Liver (tissue), 9 donors: ENCODE measurements around the gene OR4E2. TPM values are rescaled to one million over a fixed set of nuclear protein-coding genes. Genes with fewer than 3 reads are reported as not detected.

ENCODE experiments used
- DNase-seq: peaks from one replicate; pipeline ENCODE4 v3.0.0-alpha.2; 2017; ENCODE audit warnings: low spot score
- H3K27ac ChIP-seq, 2 donors: one replicate each; pipeline ENCODE4 v1.7.0; 2013; ENCODE audit warnings: inconsistent platforms in 2 of 2, low read length in 2 of 2, control low read depth in 1 of 2, low read depth in 1 of 2, mild to moderate bottlenecking in 1 of 2
- H3K27me3 ChIP-seq, 4 donors: one replicate each; pipeline versions ENCODE4 v1.6.1 to v1.7.0; 2013; ENCODE audit warnings: low read length in 3 of 4, inconsistent platforms in 1 of 4, mild to moderate bottlenecking in 1 of 4, moderate library complexity in 1 of 4; ENCODE audit not compliant: control insufficient read depth in 4 of 4, insufficient read depth in 4 of 4
- H3K36me3 ChIP-seq, 4 donors: one replicate each; pipeline versions ENCODE4 v1.6.1 to v1.7.0; 2013; ENCODE audit warnings: low read length in 3 of 4, mild to moderate bottlenecking in 3 of 4, low read depth in 1 of 4, moderate library complexity in 1 of 4; ENCODE audit not compliant: control insufficient read depth in 4 of 4, insufficient read depth in 3 of 4
- H3K4me1 ChIP-seq, 4 donors: one replicate each; pipeline versions ENCODE4 v1.6.1 to v1.7.0; 2013; ENCODE audit warnings: low read length in 3 of 4, mild to moderate bottlenecking in 3 of 4, moderate library complexity in 1 of 4; ENCODE audit not compliant: control insufficient read depth in 4 of 4, insufficient read depth in 4 of 4
- H3K4me3 ChIP-seq, 3 donors: one replicate each; pipeline versions ENCODE4 v1.6.1 to v1.7.0; 2013; ENCODE audit warnings: low read length in 3 of 3, control low read depth in 1 of 3, low read depth in 1 of 3, mild to moderate bottlenecking in 1 of 3
- H3K9ac ChIP-seq, 2 donors: one replicate each; pipeline ENCODE4 v1.7.0; 2013; ENCODE audit warnings: low read length in 2 of 2, mild to moderate bottlenecking in 2 of 2, moderate library complexity in 2 of 2, control low read depth in 1 of 2, low read depth in 1 of 2
- H3K9me3 ChIP-seq, 4 donors: one replicate each; pipeline versions ENCODE4 v1.6.1 to v1.7.0; 2013; ENCODE audit warnings: low read length in 3 of 4; ENCODE audit not compliant: control insufficient read depth in 4 of 4
- EGR1 ChIP-seq, 2 donors: IDR thresholded peaks; 2 replicates each; pipeline ENCODE4 v1.6.1; 2016 to 2018; ENCODE audit warnings: antibody characterized with exemption in 2 of 2, low read depth in 2 of 2
- FOXA1 ChIP-seq: IDR thresholded peaks from 2 replicates; pipeline ENCODE4 v1.6.1; 2016; ENCODE audit warnings: antibody characterized with exemption
- FOXA2 ChIP-seq: IDR thresholded peaks from 2 replicates; pipeline ENCODE4 v1.6.1; 2016; ENCODE audit warnings: antibody characterized with exemption
- GABPA ChIP-seq, 2 donors: IDR thresholded peaks in 1 of 2; conservative IDR thresholded peaks in 1 of 2; 2 replicates each; pipeline ENCODE4 v1.6.1; 2016; ENCODE audit warnings: antibody characterized with exemption in 2 of 2, mild to moderate bottlenecking in 1 of 2, moderate library complexity in 1 of 2
- HNF4A ChIP-seq, 2 donors: conservative IDR thresholded peaks; 2 replicates each; pipeline ENCODE4 v1.6.1; 2016; ENCODE audit warnings: antibody characterized with exemption in 2 of 2, mild to moderate bottlenecking in 2 of 2
- HNF4G ChIP-seq: IDR thresholded peaks from 2 replicates; pipeline ENCODE4 v1.6.1; 2016; ENCODE audit warnings: antibody characterized with exemption
- JUND ChIP-seq, 2 donors: IDR thresholded peaks; 2 replicates each; pipeline ENCODE4 v1.6.1; 2016; ENCODE audit warnings: antibody characterized with exemption in 2 of 2
- NR2F2 ChIP-seq: IDR thresholded peaks from 2 replicates; pipeline ENCODE4 v1.6.1; 2016; ENCODE audit warnings: antibody characterized with exemption
- RAD21 ChIP-seq, 2 donors: IDR thresholded peaks; 2 replicates each; pipeline ENCODE4 v1.6.1; 2016; ENCODE audit warnings: antibody characterized with exemption in 2 of 2, mild to moderate bottlenecking in 2 of 2
- RXRA ChIP-seq, 2 donors: IDR thresholded peaks; 2 replicates each; pipeline ENCODE4 v1.6.1; 2017 to 2018; ENCODE audit warnings: antibody characterized with exemption in 2 of 2, mild to moderate bottlenecking in 1 of 2
- SP1 ChIP-seq: IDR thresholded peaks from 2 replicates; pipeline ENCODE4 v1.6.1; 2018; ENCODE audit warnings: antibody characterized with exemption, mild to moderate bottlenecking
- TAF1 ChIP-seq: conservative IDR thresholded peaks from 2 replicates; pipeline ENCODE4 v1.6.1; 2016; ENCODE audit warnings: antibody characterized with exemption, mild to moderate bottlenecking
- YY1 ChIP-seq: IDR thresholded peaks from 2 replicates; pipeline ENCODE4 v1.6.1; 2016; ENCODE audit warnings: antibody characterized with exemption, mild to moderate bottlenecking
- WGBS: extraction: QIAGEN DNeasy Blood & Tissue Kit; methylation state at CpG from one replicate; pipeline ENCODE4 v1.1.7; 2013; 5-methylcytosine and 5-hydroxymethylcytosine counted together
- polyA plus RNA-seq, 2 donors: library from polyadenylated mRNA; stranded (reverse) in 1 of 2; unstranded in 1 of 2; fragments of 200-250 nt in 1 of 2; fragments of >200 nt in 1 of 2; fragmentation: Nextera tagmentation in 1 of 2; extraction: Ambion mirVana in 1 of 2; gene quantifications; one replicate each; pipeline versions ENCODE4 v1.2.1 to v1.2.3, GENCODE V29; 2013 to 2015
- total RNA-seq, 2 donors: library from RNA; depleted of rRNA; stranded (reverse); fragments of >200 nt; gene quantifications; one replicate each; pipeline ENCODE4 v1.2.3, GENCODE V29; 2014
- TF ChIP-seq, protein P1 (sequence below): IDR thresholded peaks from 2 replicates; pipeline ENCODE4 v1.6.1; 2016; ENCODE audit warnings: antibody characterized with exemption
- TF ChIP-seq, protein P2 (sequence below): IDR thresholded peaks from 2 replicates; pipeline ENCODE4 v1.6.1; 2016; ENCODE audit warnings: antibody characterized with exemption, mild to moderate bottlenecking
- TF ChIP-seq, protein P3 (sequence below): IDR thresholded peaks from 2 replicates; pipeline ENCODE4 v1.6.1; 2016; ENCODE audit warnings: antibody characterized with exemption
- donor health status: healthy.
- donor health status: healthy.
- donor health status: healthy.
- donor health status: healthy.
- donor health status: healthy.

Gene OR4E2
- total and polyA plus RNA-seq, 4 donors: not detected

- Histone ChIP-seq H3K4me1 (no peaks in the 10 kb centered on the region), H3K27ac (no peak overlapping the region), H3K36me3 (no peaks in the 10 kb centered on the region), H3K27me3 (no peaks in the 10 kb centered on the region), H3K9me3 (no peaks in the 10 kb centered on the region), H3K9ac (no peak overlapping the region), H3K4me3 (no peak overlapping the region)
- no peak for TF ChIP-seq HNF4A (conservative IDR thresholded peaks at IDR 0.05)
- TF ChIP-seq, protein P1, sequence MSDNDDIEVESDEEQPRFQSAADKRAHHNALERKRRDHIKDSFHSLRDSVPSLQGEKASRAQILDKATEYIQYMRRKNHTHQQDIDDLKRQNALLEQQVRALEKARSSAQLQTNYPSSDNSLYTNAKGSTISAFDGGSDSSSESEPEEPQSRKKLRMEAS: no peak
- TF ChIP-seq, protein P2, sequence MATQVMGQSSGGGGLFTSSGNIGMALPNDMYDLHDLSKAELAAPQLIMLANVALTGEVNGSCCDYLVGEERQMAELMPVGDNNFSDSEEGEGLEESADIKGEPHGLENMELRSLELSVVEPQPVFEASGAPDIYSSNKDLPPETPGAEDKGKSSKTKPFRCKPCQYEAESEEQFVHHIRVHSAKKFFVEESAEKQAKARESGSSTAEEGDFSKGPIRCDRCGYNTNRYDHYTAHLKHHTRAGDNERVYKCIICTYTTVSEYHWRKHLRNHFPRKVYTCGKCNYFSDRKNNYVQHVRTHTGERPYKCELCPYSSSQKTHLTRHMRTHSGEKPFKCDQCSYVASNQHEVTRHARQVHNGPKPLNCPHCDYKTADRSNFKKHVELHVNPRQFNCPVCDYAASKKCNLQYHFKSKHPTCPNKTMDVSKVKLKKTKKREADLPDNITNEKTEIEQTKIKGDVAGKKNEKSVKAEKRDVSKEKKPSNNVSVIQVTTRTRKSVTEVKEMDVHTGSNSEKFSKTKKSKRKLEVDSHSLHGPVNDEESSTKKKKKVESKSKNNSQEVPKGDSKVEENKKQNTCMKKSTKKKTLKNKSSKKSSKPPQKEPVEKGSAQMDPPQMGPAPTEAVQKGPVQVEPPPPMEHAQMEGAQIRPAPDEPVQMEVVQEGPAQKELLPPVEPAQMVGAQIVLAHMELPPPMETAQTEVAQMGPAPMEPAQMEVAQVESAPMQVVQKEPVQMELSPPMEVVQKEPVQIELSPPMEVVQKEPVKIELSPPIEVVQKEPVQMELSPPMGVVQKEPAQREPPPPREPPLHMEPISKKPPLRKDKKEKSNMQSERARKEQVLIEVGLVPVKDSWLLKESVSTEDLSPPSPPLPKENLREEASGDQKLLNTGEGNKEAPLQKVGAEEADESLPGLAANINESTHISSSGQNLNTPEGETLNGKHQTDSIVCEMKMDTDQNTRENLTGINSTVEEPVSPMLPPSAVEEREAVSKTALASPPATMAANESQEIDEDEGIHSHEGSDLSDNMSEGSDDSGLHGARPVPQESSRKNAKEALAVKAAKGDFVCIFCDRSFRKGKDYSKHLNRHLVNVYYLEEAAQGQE: no peak
- no peak for DNase-seq
- 70% methylated on average over 2 of the region's 2 CpGs for WGBS
These were observed 45.9 kb downstream of the OR4E2 start for GRCh38 chr14:21699551-21699950.

DNA sequence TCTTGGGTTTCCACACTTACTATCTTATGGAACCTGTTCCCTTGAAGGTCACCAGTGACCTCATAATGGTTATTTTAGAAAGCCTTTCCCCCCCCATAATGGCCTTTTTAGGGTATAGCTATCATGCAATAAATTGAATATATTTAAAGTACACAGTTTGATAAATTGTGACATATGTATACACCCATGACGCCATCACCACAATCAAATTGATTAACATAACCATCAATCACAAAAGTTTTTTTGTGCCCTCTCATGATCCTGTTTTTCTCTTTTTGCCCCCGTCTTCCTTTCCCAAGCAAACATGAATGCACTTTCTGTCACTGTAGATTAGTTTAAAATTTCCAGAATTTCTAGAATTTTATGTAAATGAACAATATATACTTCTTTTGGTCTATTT, 48.7 kb downstream of the OR4E2 start:
- Histone ChIP-seq H3K9ac (no peak overlapping the region), H3K4me3 (no peak overlapping the region), H3K9me3 (peaks cover 3 to 6% (median 3%) of the 10 kb centered on the region in 4 donors), H3K4me1 (no peaks in the 10 kb centered on the region), H3K27ac (no peak overlapping the region), H3K36me3 (no peaks in the 10 kb centered on the region), H3K27me3 (no peaks in the 10 kb centered on the region)
- 80% methylated on average over 2 of the region's 2 CpGs for WGBS
- DNase-seq: no peak
- no peak for TF ChIP-seq SP1
- TF ChIP-seq JUND (IDR thresholded peaks at IDR 0.05): no peak
- no peak for TF ChIP-seq FOXA1
- no peak for TF ChIP-seq NR2F2
- no peak for TF ChIP-seq RAD21 (IDR thresholded peaks at IDR 0.05)
- TF ChIP-seq, protein P3, sequence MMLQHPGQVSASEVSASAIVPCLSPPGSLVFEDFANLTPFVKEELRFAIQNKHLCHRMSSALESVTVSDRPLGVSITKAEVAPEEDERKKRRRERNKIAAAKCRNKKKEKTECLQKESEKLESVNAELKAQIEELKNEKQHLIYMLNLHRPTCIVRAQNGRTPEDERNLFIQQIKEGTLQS: no peak
- no peak for TF ChIP-seq EGR1 (IDR thresholded peaks at IDR 0.05; ENCODE audit: low read depth in 2 of 2)
- no peak for TF ChIP-seq YY1
- TF ChIP-seq TAF1: no peak

DNA sequence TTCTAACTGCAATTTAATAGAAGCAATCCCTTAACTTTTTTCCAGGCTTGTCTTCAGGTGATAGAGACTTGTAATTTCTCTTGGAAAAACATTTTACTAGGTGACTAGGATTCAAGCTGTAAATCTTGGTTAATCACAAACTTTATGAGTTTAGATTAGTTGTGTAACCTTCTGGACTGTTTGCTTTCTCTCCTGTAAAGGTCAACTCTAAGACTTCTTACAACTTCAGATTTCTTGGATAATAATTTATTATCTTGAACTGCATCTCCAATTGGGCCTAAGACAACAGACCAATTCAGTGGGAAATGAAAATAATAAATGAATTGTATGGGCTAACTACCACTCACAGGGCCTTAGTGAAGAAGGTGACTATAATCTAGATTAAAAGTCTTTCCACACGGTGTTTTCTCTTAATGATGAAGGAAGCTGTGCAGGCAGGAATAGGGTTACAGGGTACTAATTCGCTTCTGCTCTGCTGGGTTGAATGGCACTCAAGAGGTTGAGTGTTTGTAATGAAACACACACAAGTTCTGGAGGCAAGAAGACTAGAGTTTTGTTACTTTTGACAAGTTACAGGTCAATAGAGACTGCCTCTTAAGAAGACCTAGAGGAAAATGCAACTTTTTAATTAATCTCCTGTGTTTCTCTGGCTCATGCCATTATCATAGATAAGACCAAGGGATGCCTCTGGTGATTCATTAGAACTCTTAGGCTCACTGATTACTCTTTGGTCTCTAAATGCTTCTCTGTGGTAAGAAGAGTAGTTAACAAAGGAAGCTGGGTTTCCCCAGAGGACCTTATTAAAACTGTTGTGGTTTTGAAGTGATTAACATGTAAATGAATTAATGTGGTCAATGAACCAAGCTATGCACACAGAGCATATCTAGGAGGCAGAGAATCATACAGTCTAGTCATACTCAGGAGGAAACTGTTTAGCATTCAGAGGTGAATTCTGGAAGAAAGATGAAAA, 50.0 kb downstream of the OR4E2 start:
- H3K27me3 ChIP-seq: no peaks in the 10 kb centered on the region
- WGBS: 63% methylated on average over 2 of the region's 2 CpGs
- H3K4me1 ChIP-seq: no peaks in the 10 kb centered on the region
- DNase-seq: no peak
- no peak overlapping the region for H3K9ac ChIP-seq
- TF ChIP-seq HNF4G (no peak), GABPA (IDR thresholded peaks at IDR 0.05 in 1 of 2, conservative IDR thresholded peaks at IDR 0.05 in 1 of 2) (no peak), FOXA2 (no peak), JUND (IDR thresholded peaks at IDR 0.05) (no peak), NR2F2 (no peak), YY1 (no peak), TAF1 (no peak), RAD21 (IDR thresholded peaks at IDR 0.05) (no peak), RXRA (IDR thresholded peaks at IDR 0.05) (no peak)
- TF ChIP-seq, protein P2: no peak
- TF ChIP-seq, protein P1: no peak
- TF ChIP-seq, protein P3: no peak
- H3K36me3 ChIP-seq: no peaks in the 10 kb centered on the region
- H3K4me3 ChIP-seq: no peak overlapping the region
- no peak overlapping the region for H3K27ac ChIP-seq
- H3K9me3 ChIP-seq: peaks cover 3 to 6% (median 4%) of the 10 kb centered on the region in 4 donors
